Glutamatergic neuron (in vitro differentiated cells): Measurements from ENCODE around the gene GFRA4. TPM values are rescaled to one million over a fixed set of nuclear protein-coding genes. Genes with fewer than 3 reads are reported as not detected.

Experiments
- DNase-seq: peaks from one replicate; pipeline ENCODE4 v3.0.0; 2022
- H3K27ac Mint-ChIP-seq: one replicate; pipeline ENCODE4 v1.8.0; 2020; ENCODE audit warnings: mild to moderate bottlenecking, mixed read lengths, inconsistent platforms; ENCODE audit not compliant: unreplicated experiment
- H3K27me3 Mint-ChIP-seq: one replicate; pipeline ENCODE4 v1.8.0; 2020; ENCODE audit warnings: mild to moderate bottlenecking, moderate library complexity, mixed read lengths, inconsistent platforms; ENCODE audit not compliant: unreplicated experiment
- H3K36me3 Mint-ChIP-seq: one replicate; pipeline ENCODE4 v1.8.0; 2020; ENCODE audit warnings: mild to moderate bottlenecking, mixed read lengths, inconsistent platforms; ENCODE audit not compliant: unreplicated experiment
- H3K4me1 Mint-ChIP-seq: one replicate; pipeline ENCODE4 v1.8.0; 2020; ENCODE audit warnings: mild to moderate bottlenecking, low read depth, mixed read lengths, inconsistent platforms; ENCODE audit not compliant: unreplicated experiment
- H3K4me3 Mint-ChIP-seq: one replicate; pipeline ENCODE4 v1.8.0; 2020; ENCODE audit warnings: mild to moderate bottlenecking, mixed read lengths, inconsistent platforms; ENCODE audit not compliant: unreplicated experiment
- H3K9me3 Mint-ChIP-seq: one replicate; pipeline ENCODE4 v1.8.0; 2020; ENCODE audit warnings: mild to moderate bottlenecking, moderate library complexity, mixed read lengths, inconsistent platforms; ENCODE audit not compliant: unreplicated experiment
- total RNA-seq: library from RNA; stranded (reverse); fragmentation: NEBNext Ultra II Directional; extraction: Animal tissue kit (Norgen Biotek cat#: 25700); gene quantifications from one replicate; pipeline ENCODE4 v1.2.1, GENCODE V29; 2021; ENCODE audit not compliant: unreplicated experiment
- TF ChIP-seq, protein P1 (sequence below): fragments of 200-600 bp; sonication (generic); IDR thresholded peaks from one replicate; pipeline ENCODE4 v1.5.0; 2021; ENCODE audit not compliant: partially characterized antibody, unreplicated experiment

The GFRA4 gene
- total RNA-seq, 1 donor from 2014 or later = not detected

DNA sequence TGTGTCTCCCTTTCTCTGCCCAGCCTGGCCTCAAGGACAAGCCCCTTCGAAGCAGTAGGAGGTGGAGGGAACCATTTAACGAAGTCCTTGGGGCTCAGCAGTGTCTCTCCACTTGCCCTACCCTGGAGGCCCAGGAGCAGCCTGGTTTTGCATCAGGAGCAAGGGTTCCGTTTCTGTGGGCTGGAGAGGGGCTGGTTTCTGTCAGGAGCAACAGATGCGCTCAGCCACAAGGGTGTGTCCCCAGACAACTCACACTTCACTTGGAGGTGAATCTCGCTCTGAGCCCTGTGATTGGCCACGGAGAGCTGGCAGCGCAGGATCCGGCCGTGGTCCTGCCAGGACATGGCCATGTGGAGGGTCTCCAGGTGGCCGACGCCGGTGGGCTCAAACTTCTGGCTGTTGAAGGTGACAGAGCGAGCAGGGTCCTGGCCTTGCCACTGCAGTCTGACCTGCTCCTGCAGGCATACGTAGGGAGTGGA is 42.3 kb upstream of the GFRA4 start:
- Mint-ChIP-seq H3K9me3 (peaks cover 3% of the 10 kb centered on the region), H3K36me3 (no peaks in the 10 kb centered on the region), H3K4me3 (no peak overlapping the region), H3K27ac (no peak overlapping the region), H3K27me3 (peaks cover 3% of the 10 kb centered on the region), H3K4me1 (no peaks in the 10 kb centered on the region)
- DNase-seq = no peak
- TF ChIP-seq, protein P1, sequence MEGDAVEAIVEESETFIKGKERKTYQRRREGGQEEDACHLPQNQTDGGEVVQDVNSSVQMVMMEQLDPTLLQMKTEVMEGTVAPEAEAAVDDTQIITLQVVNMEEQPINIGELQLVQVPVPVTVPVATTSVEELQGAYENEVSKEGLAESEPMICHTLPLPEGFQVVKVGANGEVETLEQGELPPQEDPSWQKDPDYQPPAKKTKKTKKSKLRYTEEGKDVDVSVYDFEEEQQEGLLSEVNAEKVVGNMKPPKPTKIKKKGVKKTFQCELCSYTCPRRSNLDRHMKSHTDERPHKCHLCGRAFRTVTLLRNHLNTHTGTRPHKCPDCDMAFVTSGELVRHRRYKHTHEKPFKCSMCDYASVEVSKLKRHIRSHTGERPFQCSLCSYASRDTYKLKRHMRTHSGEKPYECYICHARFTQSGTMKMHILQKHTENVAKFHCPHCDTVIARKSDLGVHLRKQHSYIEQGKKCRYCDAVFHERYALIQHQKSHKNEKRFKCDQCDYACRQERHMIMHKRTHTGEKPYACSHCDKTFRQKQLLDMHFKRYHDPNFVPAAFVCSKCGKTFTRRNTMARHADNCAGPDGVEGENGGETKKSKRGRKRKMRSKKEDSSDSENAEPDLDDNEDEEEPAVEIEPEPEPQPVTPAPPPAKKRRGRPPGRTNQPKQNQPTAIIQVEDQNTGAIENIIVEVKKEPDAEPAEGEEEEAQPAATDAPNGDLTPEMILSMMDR = no peak

DNA sequence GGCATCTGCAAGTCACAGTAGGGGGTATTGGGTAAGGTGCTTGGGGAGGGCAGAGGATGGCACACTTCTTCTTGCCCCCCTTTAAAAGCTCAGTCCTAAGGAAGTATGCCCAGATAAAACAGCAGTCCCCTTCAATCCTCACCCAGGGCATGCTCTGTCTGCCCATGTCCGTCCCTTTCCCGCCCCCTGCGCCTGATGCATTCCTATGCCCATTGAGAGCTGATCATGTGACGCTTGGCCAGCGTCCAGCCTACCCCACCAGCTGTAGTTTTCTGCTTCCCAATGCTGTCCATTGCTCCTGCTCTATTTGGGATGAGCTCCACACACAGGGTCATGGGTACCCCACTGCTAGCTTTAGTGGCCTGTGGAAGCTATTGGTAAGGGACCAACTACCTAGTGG is 40.9 kb upstream of the GFRA4 start:
- H3K9me3 Mint-ChIP-seq = no peaks in the 10 kb centered on the region
- no peak overlapping the region for H3K27ac Mint-ChIP-seq
- H3K27me3 Mint-ChIP-seq = peaks cover 3% of the 10 kb centered on the region
- no peaks in the 10 kb centered on the region for H3K36me3 Mint-ChIP-seq
- no peaks in the 10 kb centered on the region for H3K4me1 Mint-ChIP-seq
- DNase-seq = no peak
- H3K4me3 Mint-ChIP-seq = no peak overlapping the region
- TF ChIP-seq, protein P1 = no peak

DNA sequence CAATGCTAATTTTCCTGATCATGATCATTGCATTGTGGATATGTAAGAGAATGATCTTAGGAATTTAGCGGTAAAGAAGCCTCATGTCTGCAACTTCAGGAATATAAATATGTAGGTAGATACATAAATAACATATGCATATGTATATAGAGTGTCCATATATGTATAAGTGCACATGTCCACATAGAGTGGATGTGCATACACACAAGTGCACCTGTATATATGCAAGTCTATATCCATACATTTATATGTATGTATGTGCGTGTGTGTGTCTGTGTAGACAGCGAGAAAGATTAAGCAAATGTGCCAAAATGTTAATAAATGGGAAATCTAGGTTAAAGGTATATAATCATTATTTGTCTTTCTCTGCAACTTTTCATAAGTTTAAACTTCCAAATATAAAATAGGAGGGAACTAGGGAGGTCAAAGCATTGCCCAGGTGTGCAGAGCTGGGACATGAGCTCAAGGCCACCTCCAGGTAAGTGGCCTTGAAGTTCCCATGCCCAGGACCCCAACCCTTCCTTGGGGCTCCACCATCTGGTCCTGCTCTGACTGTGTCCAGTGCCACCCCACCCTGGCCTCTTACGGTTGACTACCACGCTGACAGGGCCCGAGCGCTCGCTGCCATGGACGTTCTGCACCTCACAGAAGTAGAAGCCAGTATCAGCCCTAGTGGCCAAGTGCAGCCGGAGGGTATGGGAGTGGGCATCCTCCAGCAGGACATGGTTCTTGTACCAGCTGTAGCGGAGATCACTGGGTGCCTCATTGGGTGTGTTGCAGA is 39.6 kb upstream of the GFRA4 start:
- Mint-ChIP-seq H3K4me3 (no peak overlapping the region), H3K27me3 (peaks cover 3% of the 10 kb centered on the region), H3K4me1 (no peaks in the 10 kb centered on the region), H3K9me3 (no peaks in the 10 kb centered on the region), H3K27ac (no peak overlapping the region), H3K36me3 (no peaks in the 10 kb centered on the region)
- TF ChIP-seq, protein P1 = no peak
- DNase-seq = no peak

DNA sequence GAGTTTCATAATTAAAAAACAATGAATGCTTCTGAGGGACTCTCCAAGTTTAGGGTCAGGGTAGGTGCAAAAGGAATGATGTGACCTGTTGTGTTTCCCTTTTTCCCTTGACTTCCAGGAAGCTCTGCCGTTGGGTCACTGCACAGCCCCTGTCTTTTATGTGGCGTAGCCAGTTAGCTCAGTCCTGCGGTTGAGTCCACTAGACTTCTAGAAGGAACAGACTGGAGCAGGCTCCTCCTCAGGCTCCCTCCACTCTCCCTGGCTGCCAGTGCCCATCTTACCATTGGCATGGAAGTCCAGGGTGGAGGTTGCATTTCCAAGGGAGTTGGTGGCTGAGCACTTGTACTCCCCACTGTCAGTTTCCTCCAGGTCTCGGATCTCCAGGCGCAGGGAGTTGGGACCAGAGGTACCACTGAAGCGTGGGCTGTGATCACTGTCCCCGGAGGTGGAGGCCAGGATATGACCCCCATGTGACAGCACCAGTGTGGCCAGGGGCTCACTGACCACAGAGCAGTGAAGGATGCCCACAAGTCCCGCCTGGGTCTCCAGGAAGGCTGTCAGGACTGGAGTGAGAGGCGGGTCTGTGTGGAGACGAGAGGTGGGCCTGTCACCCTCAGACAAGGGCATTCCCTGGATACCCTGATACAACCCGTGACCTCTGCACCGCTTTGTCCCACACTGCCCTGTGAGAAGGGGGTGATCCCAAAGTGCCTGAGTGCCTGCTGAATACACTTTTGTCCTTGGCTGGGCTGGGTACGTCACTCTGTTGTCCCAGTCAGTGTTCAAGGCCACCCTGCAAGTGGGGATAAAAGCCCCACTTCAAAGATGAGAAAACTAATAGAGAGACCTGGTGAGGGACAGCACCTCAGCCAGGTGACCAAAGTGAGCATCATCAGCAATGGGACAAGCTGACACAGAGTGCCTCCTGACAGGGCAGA is 38.1 kb upstream of the GFRA4 start:
- no peak for DNase-seq
- Mint-ChIP-seq H3K4me1 (no peaks in the 10 kb centered on the region), H3K4me3 (no peak overlapping the region), H3K36me3 (no peaks in the 10 kb centered on the region), H3K27me3 (no peaks in the 10 kb centered on the region), H3K9me3 (no peaks in the 10 kb centered on the region), H3K27ac (no peak overlapping the region)
- TF ChIP-seq, protein P1 = no peak
